Measurements from ENCODE around the gene DOCK11.

- no peak for TF ChIP-seq EP300 (IDR thresholded peaks at IDR 0.05)
- no peak for TF ChIP-seq CTCF (IDR thresholded peaks at IDR 0.05)
- TF ChIP-seq POLR2A (IDR thresholded peaks at IDR 0.05): no peak
Observed at GRCh38 chrX:118504581-118504980, 9.0 kb downstream of the DOCK11 start.
